GM19043 (cell line): ENCODE data around the gene AMELX.

Experiments used
- ATAC-seq: cut with Tn5 transposase; IDR thresholded peaks from one replicate; pipeline ENCODE4 v1.9.1; 2021; ENCODE audit warnings: low read depth; ENCODE audit not compliant: unreplicated experiment

AMELX gene

DNA sequence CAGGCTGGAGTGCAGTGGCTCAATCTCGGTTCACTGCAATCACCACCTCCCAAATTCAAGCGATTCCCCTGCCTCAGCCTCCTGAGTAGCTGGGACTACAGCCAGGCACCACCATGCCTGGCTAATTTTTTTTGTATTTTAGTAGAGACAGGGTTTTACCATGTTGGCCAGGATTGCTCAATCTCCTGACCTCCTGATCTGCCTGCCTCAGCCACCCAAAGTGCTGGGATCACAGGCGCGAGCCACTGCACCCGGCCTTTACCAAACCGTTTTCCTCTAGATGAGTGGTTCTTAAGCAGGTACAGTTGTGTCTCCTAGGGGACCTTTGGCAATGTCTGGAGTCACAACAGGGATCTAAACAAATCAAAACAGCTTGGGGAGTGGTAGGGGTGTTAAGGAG is 11.6 kb downstream of the AMELX start:
- ATAC-seq: no peak

DNA sequence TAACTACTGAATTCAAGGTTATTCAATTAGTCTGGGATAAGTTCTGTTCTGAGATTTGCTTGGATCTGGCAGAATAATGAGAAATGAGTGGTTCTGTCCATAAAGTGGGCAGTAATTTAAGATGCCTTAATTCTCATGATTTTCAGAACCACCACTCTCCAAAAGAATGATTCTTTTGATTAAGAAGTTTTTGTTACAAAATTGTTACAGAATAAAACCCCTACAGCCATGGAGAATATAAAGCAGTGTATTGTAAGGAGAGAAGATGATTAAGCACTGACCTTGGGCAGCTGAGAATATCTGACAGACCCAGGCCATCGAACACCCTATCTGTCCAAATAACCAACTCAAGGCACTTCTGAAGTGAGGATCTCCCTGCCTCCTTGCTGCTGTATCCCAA is 12.4 kb downstream of the AMELX start:
- ATAC-seq: no peak

DNA sequence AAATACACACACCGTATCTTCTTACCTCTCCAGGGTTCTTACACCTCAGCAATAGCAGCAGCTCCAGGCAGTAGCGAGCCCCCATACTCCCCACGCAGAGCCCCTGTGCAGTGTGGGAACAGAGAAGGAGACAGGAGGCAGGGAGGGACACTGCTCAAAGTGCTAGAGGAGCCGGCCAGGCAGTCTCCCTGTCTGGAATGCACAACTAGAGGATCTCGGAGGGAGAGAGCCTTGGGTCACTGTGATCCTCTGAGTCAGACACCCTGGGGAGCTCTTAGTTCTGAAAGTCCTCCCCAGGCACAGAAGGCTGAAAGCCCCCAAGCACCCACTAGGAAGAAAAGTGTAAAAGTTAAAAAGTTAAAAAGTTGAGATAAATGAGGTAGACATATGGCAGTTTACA is 16.0 kb downstream of the AMELX start:
- ATAC-seq: no peak

DNA sequence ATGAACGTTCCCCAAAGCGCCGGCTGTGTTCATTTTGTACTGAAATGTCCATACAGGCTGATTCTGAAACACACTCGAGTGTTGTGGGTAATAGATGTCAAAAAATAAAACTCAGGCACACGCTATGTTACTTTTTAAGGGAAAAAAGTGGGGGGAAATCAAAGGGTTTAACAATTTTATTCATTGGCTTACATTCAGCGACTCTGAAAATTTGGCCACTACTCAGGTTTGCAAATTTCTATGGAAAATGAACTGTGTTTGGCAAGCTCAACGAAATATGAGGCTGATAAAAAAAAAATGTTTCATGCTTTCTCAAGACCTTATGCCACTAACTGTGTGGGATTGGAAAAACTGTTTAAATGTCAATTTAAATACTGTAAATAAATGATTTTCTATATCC is 18.5 kb downstream of the AMELX start:
- no peak for ATAC-seq

DNA sequence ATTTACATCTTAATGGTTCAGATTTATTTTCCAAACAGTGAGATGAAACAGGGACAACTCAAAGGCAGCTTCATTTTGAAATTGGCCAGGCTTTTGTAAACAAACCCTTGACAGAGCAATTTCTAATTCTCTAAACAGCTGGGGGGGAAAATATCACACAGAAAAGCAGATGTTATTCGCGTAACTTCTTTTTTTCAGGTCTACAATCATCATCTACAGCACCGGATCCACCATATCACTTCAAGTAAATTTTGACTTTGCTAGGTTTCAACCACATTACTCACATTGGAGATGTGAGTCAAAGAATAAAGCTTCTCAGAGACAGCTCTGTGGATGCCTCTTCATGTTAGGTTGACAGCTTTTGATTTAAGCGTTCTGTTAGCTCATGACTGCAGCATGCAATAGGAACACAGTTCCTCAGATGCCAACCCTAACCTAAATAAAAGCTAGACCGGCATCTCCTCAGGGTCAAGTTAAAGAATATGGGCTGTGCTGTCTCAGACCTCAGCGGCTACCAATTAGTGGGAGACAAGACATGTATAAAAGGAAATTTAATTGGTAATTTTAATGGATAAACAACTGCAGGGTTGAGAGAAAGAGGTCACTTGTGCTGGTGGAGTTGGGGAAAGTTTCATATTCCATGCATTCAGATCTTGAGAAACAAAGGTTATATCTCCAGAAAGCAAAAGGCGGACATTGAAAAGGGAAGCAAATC is 26.8 kb downstream of the AMELX start:
- ATAC-seq: no peak

DNA sequence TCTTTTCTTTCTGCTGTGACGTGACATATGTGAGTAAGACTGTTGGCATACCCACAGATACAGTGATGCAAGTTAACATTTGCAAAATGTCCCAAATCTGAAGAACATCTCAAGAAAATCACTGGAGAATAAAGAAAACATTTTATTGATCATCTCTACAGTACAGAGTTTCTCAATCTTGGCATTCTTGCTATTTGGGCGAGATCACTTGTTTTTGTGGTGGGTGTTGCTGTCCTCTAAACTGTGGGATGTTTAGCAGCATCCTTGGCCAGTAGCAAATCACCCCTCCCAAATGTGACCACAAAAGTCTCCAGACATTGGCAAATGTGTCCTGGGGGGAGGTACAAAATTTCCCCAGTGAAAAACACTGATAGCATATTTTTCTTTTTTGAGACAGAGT is 28.8 kb downstream of the AMELX start:
- ATAC-seq: no peak

DNA sequence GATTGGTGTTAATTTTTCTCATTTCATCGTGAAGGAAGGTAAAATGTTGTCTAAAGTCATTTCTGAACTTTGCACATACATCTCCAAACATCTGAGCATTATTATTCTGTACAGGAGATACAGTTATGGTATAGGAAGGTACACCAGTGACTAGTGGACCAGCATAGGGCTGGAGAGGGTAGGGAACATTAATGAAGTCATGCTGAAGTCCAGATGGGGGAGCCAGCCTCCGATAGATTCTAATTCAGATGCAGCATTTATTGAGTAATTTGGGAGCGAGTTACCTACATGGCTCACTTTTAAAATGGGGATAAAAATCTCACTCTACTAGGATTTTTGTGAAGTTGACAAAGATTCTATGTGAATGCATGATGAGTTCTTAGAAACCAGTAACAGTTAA is 34.9 kb downstream of the AMELX start:
- no peak for ATAC-seq

DNA sequence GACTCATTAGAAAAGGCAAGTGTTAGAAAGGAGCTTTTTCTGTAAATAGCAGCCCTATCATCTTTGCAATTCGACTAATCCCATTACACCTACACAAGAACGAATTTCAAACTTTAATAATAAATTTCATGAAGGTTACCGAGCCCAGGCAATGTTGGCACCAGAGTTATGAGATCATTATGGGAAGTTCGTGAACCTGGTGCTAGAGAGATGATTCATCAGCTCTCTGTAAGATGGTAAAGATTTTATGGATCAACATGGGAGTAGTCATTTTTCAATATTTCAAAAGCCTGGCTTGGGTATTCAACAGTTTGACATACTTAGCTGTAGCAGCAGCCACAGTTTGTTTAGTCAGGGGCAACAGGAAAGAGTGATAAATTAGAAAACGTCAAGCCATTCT is 35.8 kb downstream of the AMELX start:
- no peak for ATAC-seq

DNA sequence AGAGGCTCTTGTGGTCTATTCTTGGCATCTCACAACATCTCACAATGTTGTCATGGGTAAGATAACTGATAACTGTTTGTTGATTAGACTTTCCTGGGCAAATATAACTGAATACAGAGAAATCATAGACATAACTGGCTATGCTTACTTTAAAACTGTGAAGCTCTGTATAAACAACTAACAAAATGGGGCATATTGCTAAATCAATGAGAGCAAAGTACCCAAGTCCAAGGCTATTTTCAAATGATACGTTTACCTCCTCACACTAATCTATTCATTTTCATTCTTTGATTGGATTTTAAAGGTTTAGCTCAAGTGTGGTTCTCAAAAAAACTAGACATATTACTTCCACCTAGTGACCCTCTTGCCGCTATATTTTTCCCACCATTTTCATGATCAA is 38.6 kb downstream of the AMELX start:
- ATAC-seq: no peak

DNA sequence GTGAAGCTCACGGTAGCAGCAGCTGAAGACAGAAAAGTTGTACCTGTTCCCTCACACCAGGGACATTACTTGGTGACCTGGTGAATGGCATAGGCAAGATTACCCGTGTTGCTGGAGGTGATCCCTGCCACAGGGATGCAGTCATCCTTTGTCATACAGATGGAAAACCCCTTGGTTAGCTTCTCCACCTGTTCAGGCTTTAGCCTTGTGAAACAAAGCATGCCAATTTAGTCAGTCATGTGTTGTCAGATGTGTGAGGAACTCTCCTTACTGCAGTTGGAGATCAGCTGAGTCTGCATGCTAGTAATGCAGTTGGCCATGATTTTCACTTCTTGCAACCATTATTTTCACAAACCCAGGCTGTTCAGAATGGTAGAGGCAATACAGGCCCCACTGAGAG is 41.0 kb downstream of the AMELX start:
- ATAC-seq: no peak

DNA sequence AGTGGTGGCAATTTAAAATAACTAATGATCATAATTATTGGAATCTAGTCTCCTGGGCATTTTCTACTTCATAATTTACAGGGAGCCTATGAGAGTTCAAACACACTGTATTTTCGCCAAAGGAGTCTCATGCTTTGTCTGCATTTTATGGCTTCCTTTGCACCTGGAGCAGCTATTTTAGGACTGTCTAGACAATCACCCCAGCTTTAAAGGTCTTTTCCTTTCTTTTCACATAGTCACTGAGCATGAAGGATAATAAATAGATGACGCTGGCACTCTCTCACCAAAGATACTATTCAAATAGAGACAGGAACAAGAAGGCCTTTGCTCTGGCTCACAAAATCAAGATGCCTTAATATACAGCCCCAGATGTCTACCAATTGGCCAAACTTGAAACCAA is 43.0 kb downstream of the AMELX start:
- no peak for ATAC-seq

DNA sequence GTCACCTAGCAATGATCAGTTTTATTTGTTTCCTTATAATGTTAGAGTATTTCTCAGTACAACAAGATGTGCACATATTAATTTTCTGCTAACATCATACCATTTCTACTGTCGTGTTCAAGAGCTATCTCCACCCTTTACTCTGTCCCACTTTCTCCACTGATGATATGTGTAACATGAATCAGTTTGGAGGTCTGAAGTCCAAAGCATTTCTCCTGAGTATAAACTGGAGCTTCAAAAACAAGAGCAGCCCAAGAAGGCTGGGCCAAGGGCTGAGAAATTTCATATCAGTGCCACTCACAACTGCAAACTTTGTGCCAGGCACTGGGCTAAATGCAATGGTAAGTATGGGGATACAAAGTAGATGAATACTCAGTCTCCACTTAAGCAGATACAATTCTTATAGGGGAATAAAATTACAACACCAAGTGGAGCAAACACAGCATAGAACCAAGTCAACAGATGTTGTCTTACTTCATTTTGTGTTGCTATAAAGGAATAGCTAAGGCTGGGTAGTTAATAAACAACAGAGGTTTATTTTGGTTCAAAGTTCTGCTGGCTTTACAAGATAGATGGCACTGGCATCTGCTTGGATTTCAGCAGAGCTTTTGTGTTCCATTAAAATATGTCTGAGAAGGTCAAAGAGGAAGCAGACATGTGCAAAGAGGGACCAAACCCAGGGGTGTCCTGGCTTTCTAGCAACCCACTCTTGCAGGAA is 44.2 kb downstream of the AMELX start:
- ATAC-seq: no peak

DNA sequence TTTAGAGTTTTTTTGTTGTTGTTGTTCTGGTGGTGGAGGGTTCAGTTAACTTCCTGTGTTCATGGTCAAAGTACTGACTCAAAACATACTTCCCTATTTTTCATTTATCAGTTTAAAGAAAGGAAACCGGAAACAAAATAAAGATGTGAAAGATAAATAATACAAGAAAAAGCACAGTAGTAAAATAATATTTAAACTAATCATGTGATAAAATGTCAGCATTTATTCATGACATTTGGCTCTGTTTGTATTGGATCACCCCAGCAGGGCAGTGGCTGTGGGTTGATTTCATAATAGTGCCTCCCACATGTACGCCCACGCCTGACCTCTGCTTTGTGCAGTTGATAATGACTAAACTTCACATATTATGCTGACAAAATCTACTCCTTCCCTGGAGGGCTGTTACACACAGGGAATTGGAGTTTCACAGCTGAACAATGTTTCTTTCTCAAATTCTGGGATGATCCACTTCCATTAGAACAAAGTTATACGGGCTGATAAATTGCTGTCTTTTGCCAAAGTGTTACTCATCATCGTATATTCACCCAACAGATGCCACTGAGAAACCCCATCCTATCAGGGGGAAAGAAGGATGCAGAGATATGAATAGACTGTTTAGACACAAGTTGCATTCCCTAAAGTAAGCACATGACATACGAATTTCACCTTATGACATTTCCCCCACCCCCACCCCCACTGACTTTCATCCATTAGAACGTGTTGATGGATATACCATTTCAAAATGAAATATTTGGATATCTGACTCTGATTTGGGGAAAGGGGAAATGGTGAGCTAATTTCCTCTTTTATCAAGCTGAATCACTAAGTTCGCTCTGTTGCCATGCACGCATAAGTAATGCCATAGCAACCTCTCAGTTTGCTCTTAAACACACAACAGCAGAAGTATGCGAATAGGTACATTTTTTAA is 48.3 kb downstream of the AMELX start:
- ATAC-seq: peak; percentile 76

DNA sequence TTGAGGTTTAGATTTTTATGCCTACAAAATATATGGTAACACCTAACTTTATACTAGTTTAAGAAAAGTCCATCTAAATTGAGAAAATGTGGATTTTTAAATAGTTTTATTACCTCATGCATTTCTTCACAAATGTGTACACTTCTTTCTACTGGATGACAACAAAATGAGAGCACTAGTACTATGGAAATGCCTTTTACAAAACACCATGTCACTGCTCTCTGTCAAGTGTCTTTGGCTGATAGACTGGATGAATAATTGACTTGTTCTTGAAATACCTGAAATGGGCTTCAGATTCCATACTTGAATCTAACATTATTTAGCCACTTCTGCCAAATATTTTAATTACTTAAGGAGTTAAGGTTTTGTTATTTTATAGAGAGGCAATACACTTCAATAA is 49.5 kb downstream of the AMELX start:
- ATAC-seq: no peak

DNA sequence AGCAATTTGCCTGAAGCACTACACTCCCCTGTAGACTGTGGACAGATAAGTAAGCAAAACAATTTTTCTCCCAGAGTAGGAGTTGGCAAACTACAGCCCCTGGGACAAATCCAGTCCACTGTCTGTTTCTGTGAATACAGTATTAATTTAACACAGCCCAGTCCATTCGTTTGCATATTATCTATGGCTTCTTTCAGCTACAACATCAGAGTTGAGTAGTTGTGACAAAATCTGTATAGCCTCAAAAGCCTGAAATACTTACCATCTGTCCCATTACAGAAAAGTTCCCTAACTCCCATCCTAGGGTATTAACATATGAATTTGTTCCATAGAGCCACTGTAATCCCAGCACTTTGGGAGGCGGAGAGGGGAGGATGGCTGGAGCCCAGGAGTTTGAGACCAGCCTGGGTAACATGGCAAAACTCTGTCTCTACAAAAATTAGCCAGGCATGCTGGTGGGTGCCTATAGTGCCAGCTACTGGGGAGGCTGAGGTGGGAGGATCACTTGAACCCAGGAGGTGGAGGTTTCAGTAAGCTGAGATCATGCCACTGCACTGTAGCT is 53.0 kb downstream of the AMELX start:
- no peak for ATAC-seq

DNA sequence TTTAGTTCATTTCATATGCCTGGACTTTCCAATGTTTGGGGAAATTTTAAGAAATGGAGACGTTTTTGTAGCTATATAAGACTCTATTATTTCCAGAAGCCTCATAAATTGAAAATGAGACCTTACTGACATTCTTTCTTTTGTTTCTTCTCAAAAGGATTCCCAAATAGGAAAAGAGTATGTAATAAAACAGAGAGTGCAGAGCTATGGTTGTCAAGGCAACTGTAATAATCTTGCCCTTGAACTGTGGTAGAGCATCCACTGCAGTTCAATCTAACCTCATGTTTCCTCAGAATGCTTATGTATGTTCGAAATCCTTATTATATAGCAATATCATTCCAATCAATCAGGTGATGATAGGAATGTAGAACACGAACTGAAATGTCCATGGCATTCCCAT is 54.1 kb downstream of the AMELX start:
- ATAC-seq: no peak

DNA sequence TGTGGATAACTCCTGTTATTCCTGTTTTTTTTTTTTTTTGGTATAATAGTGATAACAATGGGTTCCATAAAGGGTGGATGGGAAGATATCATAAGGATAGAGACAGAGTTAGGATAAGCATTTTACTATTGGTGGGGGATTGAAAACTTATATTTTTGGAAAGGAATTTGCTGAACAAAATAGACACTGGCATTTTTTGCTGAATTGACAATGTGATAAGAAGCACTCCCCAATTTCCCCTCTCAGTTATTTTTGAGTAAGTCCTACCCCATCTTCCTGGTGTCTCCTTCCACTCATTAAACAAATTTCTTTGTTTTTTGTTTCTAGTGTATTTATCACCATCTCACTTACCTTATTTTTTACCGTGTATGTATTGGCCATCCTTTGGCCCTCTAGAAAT is 55.8 kb downstream of the AMELX start:
- ATAC-seq: no peak

DNA sequence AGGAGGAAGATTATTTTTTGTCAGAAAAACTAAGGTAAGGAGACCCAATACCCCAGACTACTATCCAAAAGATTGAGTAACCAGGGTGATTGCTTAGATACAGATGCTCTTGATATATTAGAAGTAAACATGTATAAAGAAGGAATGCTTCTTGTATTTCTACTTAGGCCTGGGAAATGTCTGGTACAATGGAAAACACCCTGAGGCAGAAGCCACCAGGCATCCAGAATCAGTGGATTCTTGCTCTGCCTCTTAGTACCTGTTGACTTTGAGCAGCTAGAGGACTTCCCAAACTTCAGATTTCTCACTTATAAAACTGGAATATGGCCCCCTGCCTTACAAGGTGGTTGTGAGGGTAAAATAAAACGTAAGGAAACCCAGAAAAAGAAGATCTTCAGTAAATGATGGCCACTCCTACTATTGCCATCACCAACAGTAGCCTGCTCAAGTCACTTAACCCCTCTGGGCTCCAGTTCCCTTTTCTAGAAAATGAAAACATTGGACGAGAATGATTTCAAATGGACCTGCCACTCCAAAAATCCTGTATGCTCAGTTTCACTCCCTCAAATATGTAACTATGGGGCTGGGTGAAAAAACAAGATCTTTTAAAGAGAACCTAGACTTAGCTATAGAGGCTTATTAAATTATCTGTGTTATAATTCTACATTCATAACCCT is 56.6 kb downstream of the AMELX start:
- ATAC-seq: no peak
